NB4 (cell line): ENCODE results near the gene PARP2.

Experiments
- CTCF ChIP-seq: IDR thresholded peaks from one replicate; pipeline ENCODE4 v1.5.1; 2012; ENCODE audit warnings: low read depth, low read length
- MAX ChIP-seq: IDR thresholded peaks from 2 replicates; pipeline ENCODE4 v1.6.1; 2011; ENCODE audit warnings: low read depth, low read length
- MYC ChIP-seq: IDR thresholded peaks from 2 replicates; pipeline ENCODE4 v1.6.1; 2011; ENCODE audit warnings: low read depth, low read length
- POLR2A ChIP-seq: IDR thresholded peaks from 2 replicates; pipeline ENCODE4 v1.6.1; 2011; ENCODE audit warnings: mild to moderate bottlenecking; ENCODE audit not compliant: insufficient read length; ENCODE audit errors: extremely low read depth

GRCh38 chr14:20384321-20384720 lies 40.9 kb downstream of the PARP2 start:
- TF ChIP-seq CTCF (no peak), POLR2A (no peak), MAX (no peak), MYC (no peak)
